ENCODE data around the gene NOA1.

Gene NOA1

GRCh38 chr4:56995525-56995924, 18.1 kb upstream of the NOA1 start:
- Histone ChIP-seq H4K20me1 (ENCODE audit: control insufficient read depth, insufficient read depth, low read depth, low read length) (no peaks in the 10 kb centered on the region), H3K4me2 (ENCODE audit: low read length) (no peak overlapping the region), H3K36me3 (ENCODE audit: control insufficient read depth, low read length) (peaks cover 87% of the 10 kb centered on the region), H3K79me2 (ENCODE audit: control insufficient read depth, low read length) (peaks cover 58% of the 10 kb centered on the region), H3K9me2 (replicated peaks; ENCODE audit: control insufficient read depth, low read length) (no peaks in the 10 kb centered on the region), H3F3A (ENCODE audit: control insufficient read depth, insufficient read depth) (peaks cover 2% of the 10 kb centered on the region; the same call in 1 of the 2 replicates), H3K27me3 (ENCODE audit: control insufficient read depth, low read length) (no peaks in the 10 kb centered on the region), H3K4me1 (ENCODE audit: control insufficient read depth, low read length) (no peaks in the 10 kb centered on the region), H3K4me3 (ENCODE audit: low read length) (no peak overlapping the region), H3K9me3 (ENCODE audit: control insufficient read depth, insufficient read depth, low read length) (no peaks in the 10 kb centered on the region), H3K27ac (ENCODE audit: low read depth, low read length) (no peak overlapping the region)
- no peak for TF ChIP-seq EZH2phosphoT487 (IDR thresholded peaks at IDR 0.05; ENCODE audit: borderline replicate concordance, low read length)

GRCh38 chr4:56990109-56990905, 12.9 kb upstream of the NOA1 start:
- H3K27me3 ChIP-seq (ENCODE audit: control insufficient read depth, low read length) = no peaks in the 10 kb centered on the region
- peaks cover 92% of the 10 kb centered on the region for H3K36me3 ChIP-seq (ENCODE audit: control insufficient read depth, low read length)
- H3K4me3 ChIP-seq (ENCODE audit: low read length) = no peak overlapping the region
- TF ChIP-seq CTCF (IDR thresholded peaks at IDR 0.05; ENCODE audit: low read depth, low read length, poor library complexity, severe bottlenecking) (no peak), EZH2phosphoT487 (IDR thresholded peaks at IDR 0.05; ENCODE audit: borderline replicate concordance, low read length) (no peak)
- H4K20me1 ChIP-seq (ENCODE audit: control insufficient read depth, insufficient read depth, low read depth, low read length) = peaks cover 13% of the 10 kb centered on the region; the same call in 1 of the 2 replicates
- H3F3A ChIP-seq (ENCODE audit: control insufficient read depth, insufficient read depth) = peaks cover 2% of the 10 kb centered on the region; the same call in 1 of the 2 replicates
- no peaks in the 10 kb centered on the region for H3K4me1 ChIP-seq (ENCODE audit: control insufficient read depth, low read length)
- H3K9me2 ChIP-seq (replicated peaks; ENCODE audit: control insufficient read depth, low read length) = no peaks in the 10 kb centered on the region
- H3K27ac ChIP-seq (ENCODE audit: low read depth, low read length) = no peak overlapping the region
- H3K9me3 ChIP-seq (ENCODE audit: control insufficient read depth, insufficient read depth, low read length) = no peaks in the 10 kb centered on the region
- H3K79me2 ChIP-seq (ENCODE audit: control insufficient read depth, low read length) = peaks cover 89% of the 10 kb centered on the region
- no peak overlapping the region for H3K4me2 ChIP-seq (ENCODE audit: low read length)

- Histone ChIP-seq H3K27ac (ENCODE audit: low read depth, low read length) (no peak overlapping the region), H4K20me1 (ENCODE audit: control insufficient read depth, insufficient read depth, low read depth, low read length) (peaks cover 23% of the 10 kb centered on the region), H3K9me3 (ENCODE audit: control insufficient read depth, insufficient read depth, low read length) (no peaks in the 10 kb centered on the region), H3K36me3 (ENCODE audit: control insufficient read depth, low read length) (peaks cover 88% of the 10 kb centered on the region), H3K4me3 (ENCODE audit: low read length) (no peak overlapping the region), H3K4me2 (ENCODE audit: low read length) (no peak overlapping the region), H3K4me1 (ENCODE audit: control insufficient read depth, low read length) (peaks cover 7% of the 10 kb centered on the region), H3K27me3 (ENCODE audit: control insufficient read depth, low read length) (no peaks in the 10 kb centered on the region), H3K9me2 (replicated peaks; ENCODE audit: control insufficient read depth, low read length) (no peaks in the 10 kb centered on the region), H3F3A (ENCODE audit: control insufficient read depth, insufficient read depth) (no peaks in the 10 kb centered on the region), H3K79me2 (ENCODE audit: control insufficient read depth, low read length) (peaks cover 97% of the 10 kb centered on the region)
- TF ChIP-seq EZH2phosphoT487 (IDR thresholded peaks at IDR 0.05; ENCODE audit: borderline replicate concordance, low read length) (no peak), CTCF (IDR thresholded peaks at IDR 0.05; ENCODE audit: low read depth, low read length, poor library complexity, severe bottlenecking) (no peak)
Observed at GRCh38 chr4:56986952-56987351, 9.5 kb upstream of the NOA1 start.

GRCh38 chr4:56986192-56986591, 8.8 kb upstream of the NOA1 start:
- peaks cover 15% of the 10 kb centered on the region for H3K4me1 ChIP-seq (ENCODE audit: control insufficient read depth, low read length)
- H3K9me2 ChIP-seq (replicated peaks; ENCODE audit: control insufficient read depth, low read length) = no peaks in the 10 kb centered on the region
- no peak overlapping the region for H3K4me2 ChIP-seq (ENCODE audit: low read length)
- H3K9me3 ChIP-seq (ENCODE audit: control insufficient read depth, insufficient read depth, low read length) = no peaks in the 10 kb centered on the region
- peaks cover 97% of the 10 kb centered on the region for H3K79me2 ChIP-seq (ENCODE audit: control insufficient read depth, low read length)
- no peaks in the 10 kb centered on the region for H3F3A ChIP-seq (ENCODE audit: control insufficient read depth, insufficient read depth)
- H3K36me3 ChIP-seq (ENCODE audit: control insufficient read depth, low read length) = peaks cover 88% of the 10 kb centered on the region
- H3K27me3 ChIP-seq (ENCODE audit: control insufficient read depth, low read length) = no peaks in the 10 kb centered on the region
- TF ChIP-seq EZH2phosphoT487 (IDR thresholded peaks at IDR 0.05; ENCODE audit: borderline replicate concordance, low read length) = no peak
- no peak for TF ChIP-seq CTCF (IDR thresholded peaks at IDR 0.05; ENCODE audit: low read depth, low read length, poor library complexity, severe bottlenecking)
- no peak overlapping the region for H3K27ac ChIP-seq (ENCODE audit: low read depth, low read length)
- no peak overlapping the region for H3K4me3 ChIP-seq (ENCODE audit: low read length)
- peaks cover 31% of the 10 kb centered on the region for H4K20me1 ChIP-seq (ENCODE audit: control insufficient read depth, insufficient read depth, low read depth, low read length)

Data from DOHH2 (cell line).